HTERT RPE-1 (cell line): ENCODE results near the gene COL18A1.

ENCODE experiments used
- in situ Hi-C: fragments of 300-500 bp; cut with MboI; formaldehyde crosslinking; loops from 4 replicates; pipeline ENCODE4 v1.14.3; 2020; ENCODE audit warnings: low sequenced_read_pairs

Gene COL18A1

GRCh38 chr21:45413922-45414321 is 9.0 kb downstream of the COL18A1 start:
- in situ Hi-C loops, result no loop called here

- in situ Hi-C loops, result no loop called here
These were observed 9.6 kb downstream of the COL18A1 start for GRCh38 chr21:45414396-45415187.

DNA sequence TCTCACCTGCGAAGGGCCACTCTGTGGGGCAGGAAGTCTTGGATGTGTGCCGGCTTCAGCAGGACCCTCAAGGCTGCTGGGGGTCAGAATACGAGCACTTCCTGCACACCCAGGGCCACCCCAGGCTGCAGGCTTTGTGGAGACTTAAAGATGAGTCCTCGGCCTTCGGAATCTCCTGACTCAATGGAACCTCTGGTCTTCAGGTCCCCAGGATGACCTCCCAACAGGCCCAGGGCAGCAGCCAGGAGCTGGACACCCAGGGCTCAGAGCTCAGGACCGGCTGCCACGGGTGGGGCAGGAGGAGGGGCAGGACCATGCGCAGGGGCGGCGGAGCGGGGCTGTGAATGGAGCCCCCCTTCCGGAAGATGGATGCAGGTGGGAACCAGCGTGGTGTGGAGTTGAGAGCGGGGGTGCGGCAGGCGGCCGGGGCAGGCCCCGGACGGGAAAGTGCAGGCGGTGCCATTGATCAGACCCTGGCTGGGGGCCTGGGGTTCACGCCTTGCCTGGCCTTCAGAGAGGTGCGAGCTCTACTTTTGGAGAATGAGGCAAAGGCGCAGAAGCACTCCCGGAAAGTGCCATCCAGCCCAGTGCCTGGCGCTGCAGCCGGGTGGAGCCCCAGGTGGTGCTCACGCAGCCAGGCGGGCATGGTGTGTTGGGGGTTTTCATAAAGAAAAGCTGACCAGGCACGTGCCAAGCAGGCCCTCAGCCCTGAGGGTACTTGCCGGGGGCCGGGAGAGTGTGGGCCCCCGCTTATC is 10.4 kb downstream of the COL18A1 start:
- in situ Hi-C loops, result no loop called here

- in situ Hi-C loops, result no loop called here
These were observed 11.1 kb downstream of the COL18A1 start for GRCh38 chr21:45415943-45416611.

- in situ Hi-C loops, result no loop called here
These were observed 11.7 kb downstream of the COL18A1 start for GRCh38 chr21:45416620-45417019.

DNA sequence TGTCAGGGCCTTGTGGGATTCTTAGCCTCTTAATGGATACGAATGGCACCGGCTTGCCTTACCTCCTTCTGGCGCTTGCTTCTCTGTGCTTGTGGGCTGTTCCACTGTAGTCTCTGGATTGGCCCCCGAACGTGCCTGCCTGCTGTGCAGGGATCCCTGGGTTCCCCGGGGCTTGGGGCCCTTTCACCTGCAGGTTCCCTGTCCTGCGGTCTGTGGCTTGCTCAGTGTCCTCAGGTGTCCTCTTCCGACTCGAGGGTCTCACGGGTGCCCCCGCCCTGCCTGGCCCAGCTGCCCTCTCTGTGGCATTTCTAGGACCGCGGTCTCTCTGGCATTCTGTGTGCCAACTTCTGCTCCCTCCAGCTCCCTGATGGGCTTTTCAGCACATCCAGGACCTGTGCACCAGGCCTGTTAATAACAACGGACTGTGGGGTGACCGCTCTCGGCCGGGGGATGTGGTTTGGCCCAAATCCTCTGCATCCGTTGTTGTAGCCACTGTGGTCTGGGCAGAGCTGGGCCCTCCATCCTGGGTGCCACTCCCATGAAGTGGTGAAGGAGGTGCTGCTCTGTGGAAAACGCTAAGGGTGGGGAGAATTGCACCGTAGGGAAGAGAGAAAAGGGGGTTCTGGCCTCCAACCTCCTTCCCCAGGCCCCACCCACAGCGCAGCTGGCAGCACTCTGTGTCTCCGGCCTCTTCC is 12.4 kb downstream of the COL18A1 start:
- in situ Hi-C loops, result no loop called here

- in situ Hi-C loops, result no loop called here
These were observed 13.0 kb downstream of the COL18A1 start for GRCh38 chr21:45417951-45418300.

DNA sequence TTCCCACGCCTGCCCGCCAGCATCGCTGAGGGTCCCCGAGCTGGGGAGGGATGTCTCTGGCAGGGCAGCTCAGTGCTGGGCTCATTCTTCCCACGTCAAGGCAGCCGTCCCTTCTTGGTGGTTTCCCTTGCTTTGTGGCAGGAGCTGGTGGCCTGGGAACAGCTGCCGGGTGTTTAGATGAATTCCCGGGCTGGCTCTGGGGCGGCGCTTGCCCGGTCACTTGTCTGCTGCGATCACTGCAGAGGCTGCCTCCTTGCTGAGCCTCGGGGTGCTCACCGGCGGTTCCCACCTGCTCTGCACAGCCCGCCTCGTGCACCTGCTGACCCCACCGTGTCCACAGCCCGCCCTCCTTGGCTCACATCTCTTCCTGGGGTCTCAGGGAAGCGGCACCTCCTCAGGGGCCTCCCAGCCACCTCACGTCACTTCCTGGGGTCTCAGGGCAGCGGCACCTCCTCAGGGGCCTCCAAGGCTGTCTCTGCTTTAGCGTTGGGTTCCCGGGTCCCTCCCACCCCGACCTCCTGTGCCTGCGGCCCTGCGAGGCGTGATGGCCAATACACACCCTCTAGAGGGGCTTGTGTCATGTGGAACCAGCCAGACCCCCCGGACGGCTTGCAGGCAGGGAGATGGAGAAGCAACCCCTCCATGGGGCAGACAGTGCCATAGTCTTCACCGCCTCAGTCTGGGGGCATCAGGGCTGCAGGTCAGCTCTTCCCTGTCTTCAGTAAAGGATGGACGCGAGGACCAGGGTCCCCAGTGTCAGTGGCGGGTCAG is 13.5 kb downstream of the COL18A1 start:
- in situ Hi-C loops, result no loop called here

GRCh38 chr21:45419162-45419561 is 14.2 kb downstream of the COL18A1 start:
- in situ Hi-C loops, result no loop called here

- in situ Hi-C loops, result no loop called here
These were observed 15.4 kb downstream of the COL18A1 start for GRCh38 chr21:45420061-45421041.

- in situ Hi-C loops, result no loop called here
These were observed 16.3 kb downstream of the COL18A1 start for GRCh38 chr21:45421071-45421845.

- in situ Hi-C loops, result no loop called here
These were observed 17.1 kb downstream of the COL18A1 start for GRCh38 chr21:45421846-45422775.

DNA sequence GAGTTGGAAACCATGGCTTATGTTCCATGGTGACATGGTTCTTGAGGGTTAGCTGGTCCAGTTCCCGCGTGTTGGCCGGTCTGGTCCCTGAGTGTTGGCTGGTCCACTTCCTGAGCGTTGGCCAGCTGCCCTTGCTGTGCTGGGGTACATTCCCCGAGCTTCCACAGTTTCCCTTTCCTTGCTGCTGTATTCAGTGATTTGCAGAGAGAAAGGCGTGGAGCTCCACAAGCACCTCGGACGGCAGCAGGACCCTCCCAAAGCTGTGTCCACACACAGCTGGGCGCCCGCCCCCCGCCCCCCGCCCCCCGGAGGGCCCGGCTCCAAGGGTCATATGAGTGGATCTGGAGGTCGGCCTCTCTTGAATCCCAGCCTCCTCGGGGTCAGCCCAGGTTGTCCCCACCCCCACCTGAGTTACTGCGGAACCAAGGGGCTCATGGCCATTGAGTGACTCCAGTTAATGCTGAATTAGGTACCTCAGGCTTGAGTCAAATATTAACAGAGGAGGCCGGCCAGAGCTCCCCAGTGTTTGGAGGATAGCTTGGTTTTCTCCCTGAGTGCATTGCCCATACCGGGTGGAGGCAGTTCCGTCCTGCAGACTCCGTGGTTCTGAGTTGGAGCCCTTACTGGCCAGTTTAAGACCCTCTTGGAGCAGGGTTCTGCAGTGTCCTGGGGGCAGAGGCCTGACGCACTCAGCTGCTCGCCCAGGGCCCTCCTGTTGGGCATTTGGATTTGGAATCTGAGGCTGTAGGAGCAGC is 18.4 kb downstream of the COL18A1 start:
- in situ Hi-C loops, result no loop called here

DNA sequence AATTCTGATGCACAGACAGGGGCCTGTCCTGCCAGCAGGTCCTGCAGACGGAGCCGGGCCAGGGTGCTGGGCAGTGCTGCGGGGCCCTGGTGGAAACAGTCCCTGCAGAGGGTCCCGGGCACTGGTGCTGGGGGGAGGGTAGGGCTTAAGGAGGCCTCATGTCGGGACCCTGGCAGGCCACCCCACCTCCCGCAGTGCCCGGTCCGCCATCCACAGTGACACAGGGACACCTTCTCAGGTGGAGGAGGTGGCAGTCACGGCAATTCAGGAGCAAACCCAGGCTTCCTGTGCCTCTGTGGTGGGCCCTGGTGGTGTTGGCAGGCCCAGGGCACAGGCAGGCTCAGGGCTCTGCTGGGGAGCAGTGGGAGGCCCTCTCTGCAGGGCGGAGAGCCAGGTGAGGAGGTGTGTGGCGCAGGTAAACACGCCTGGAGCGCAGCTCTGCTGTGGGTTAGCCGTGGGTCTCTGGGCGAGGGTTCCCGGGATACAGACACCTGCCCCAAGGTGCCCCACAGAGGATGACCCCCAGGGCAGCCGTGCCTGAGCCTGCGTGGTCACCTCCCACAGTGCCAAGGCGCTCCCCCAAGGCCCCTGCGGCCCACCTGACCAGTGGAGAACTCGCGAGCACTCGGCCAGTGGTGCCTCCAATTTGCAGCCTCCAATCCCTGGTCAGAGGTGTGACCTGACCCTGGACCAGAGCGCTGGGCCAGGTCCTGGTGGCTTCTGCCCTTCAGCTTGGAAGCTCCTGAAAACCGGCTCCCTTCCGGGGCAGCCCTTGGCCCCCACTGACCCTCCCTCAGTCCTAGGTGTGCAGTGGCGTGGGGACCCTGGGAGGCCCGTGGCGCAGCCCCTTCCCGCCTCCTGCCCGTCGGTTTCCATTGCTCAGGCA is 19.2 kb downstream of the COL18A1 start:
- in situ Hi-C loops, result no loop called here

- in situ Hi-C loops, result no loop called here
These were observed 20.2 kb downstream of the COL18A1 start for GRCh38 chr21:45424854-45425795.
